K562 (cell line): ENCODE measurements around the gene BATF. TPM values are rescaled to one million over a fixed set of nuclear protein-coding genes. Genes with fewer than 3 reads are reported as not detected.

Source experiments
- MGA ChIP-seq: fragments of 450-650 bp; IDR thresholded peaks from 2 replicates; pipeline ENCODE4 v1.6.1; 2016; ENCODE audit warnings: mild to moderate bottlenecking, moderate library complexity
- POLR3G ChIP-seq: IDR thresholded peaks from 2 replicates; pipeline ENCODE4 v1.6.1; 2011; ENCODE audit not compliant: insufficient read length, insufficient replicate concordance; ENCODE audit errors: extremely low read depth
- SIN3A ChIP-seq, 2 experiments: fragments of 150-350 bp in 1 of 2; IDR thresholded peaks; 2 replicates each; pipeline ENCODE4 v1.6.1; 2011 to 2016; ENCODE audit warnings: borderline replicate concordance in 2 of 2, low read depth in 2 of 2, low read length in 2 of 2, mild to moderate bottlenecking in 2 of 2, moderate library complexity in 2 of 2; ENCODE audit not compliant: control insufficient read depth in 1 of 2
- polyA plus RNA-seq, 8 experiments: library from polyadenylated mRNA; depleted of rRNA in 4 of 8; stranded (reverse) in 5 of 8; unstranded in 3 of 8; fragments of >200 nt; fragmentation: Nextera tagmentation in 2 of 8; fragmentation: Illumina TruSeq in 1 of 8; extraction: Ambion mirVana in 2 of 8; extraction: Trizol in 1 of 8; gene quantifications; 2 replicates each; pipeline versions ENCODE4 v1.2.1 to v1.2.3, GENCODE V29; 2011 to 2014; ENCODE audit warnings: inconsistent platforms in 1 of 8, missing spikeins in 1 of 8
- total RNA-seq, 7 experiments: library from RNA; depleted of rRNA in 6 of 7; stranded (reverse); fragments of >200 nt in 6 of 7; fragmentation: Illumina TruSeq in 2 of 7; extraction: Trizol in 2 of 7; gene quantifications; 2 replicates each; pipeline versions ENCODE4 v1.2.1 to v1.2.3, GENCODE V29; 2011 to 2021; ENCODE audit warnings: low replicate concordance in 1 of 7

BATF gene
- total and polyA plus RNA-seq, 9 of the 15 experiments (the other 6 are each of a cell fraction or from before 2014, with no cell fraction given), result 0.13 to 2.1 (median 0.55) TPM; not detected in 2

GRCh38 chr14:75501080-75501479 lies 21.2 kb upstream of the BATF start (continued):
- TF ChIP-seq POLR3G, result no peak
- TF ChIP-seq MGA, result no peak
- no peak for TF ChIP-seq SIN3A (IDR thresholded peaks at IDR 0.05; ENCODE audit: borderline replicate concordance in 2 of 2, control insufficient read depth in 1 of 2, low read depth in 2 of 2, low read length in 2 of 2)
